GM21381 (cell line): Measurements from ENCODE around the gene PHPT1.

Experiments used
- ATAC-seq: cut with Tn5 transposase; IDR thresholded peaks from one replicate; pipeline ENCODE4 v1.9.1; 2021; ENCODE audit warnings: mild to moderate bottlenecking, moderate library complexity; ENCODE audit not compliant: unreplicated experiment

Gene PHPT1

GRCh38 chr9:136847826-136848392, 1.3 kb upstream of the PHPT1 start:
- no peak for ATAC-seq

GRCh38 chr9:136848393-136849037, 694 bp upstream of the PHPT1 start:
- ATAC-seq, result no peak

- no peak for ATAC-seq
These were observed 1.0 kb downstream of the PHPT1 start for GRCh38 chr9:136849960-136850865.

- ATAC-seq, result no peak
These were observed 1.9 kb downstream of the PHPT1 start for GRCh38 chr9:136850866-136851775.

GRCh38 chr9:136851941-136852663, 2.9 kb downstream of the PHPT1 start, which contains the start of gene MAMDC4:
TSS of gene MAMDC4 (plus strand) at chr9:136852346. CDS start at chr9:136852417, 71 bp downstream.
- no peak for ATAC-seq

GRCh38 chr9:136852664-136853595, 3.7 kb downstream of the PHPT1 start:
- no peak for ATAC-seq

GRCh38 chr9:136853596-136854112, 4.4 kb downstream of the PHPT1 start:
- ATAC-seq, result no peak

GRCh38 chr9:136854113-136854841, 5.1 kb downstream of the PHPT1 start:
- ATAC-seq, result no peak

- no peak for ATAC-seq
These were observed 5.7 kb downstream of the PHPT1 start for GRCh38 chr9:136854842-136855460.

- ATAC-seq, result no peak
These were observed 6.4 kb downstream of the PHPT1 start for GRCh38 chr9:136855461-136856078.

- no peak for ATAC-seq
These were observed 6.9 kb downstream of the PHPT1 start for GRCh38 chr9:136856079-136856476.

- ATAC-seq, result no peak
These were observed 7.4 kb downstream of the PHPT1 start for GRCh38 chr9:136856541-136857141.

- no peak for ATAC-seq
These were observed 8.0 kb downstream of the PHPT1 start for GRCh38 chr9:136857166-136857565.

- ATAC-seq, result no peak
These were observed 8.6 kb downstream of the PHPT1 start for GRCh38 chr9:136857581-136858412.

GRCh38 chr9:136858452-136858843, 9.2 kb downstream of the PHPT1 start:
- ATAC-seq, result no peak
